Stimulated activated naive CD8-positive, alpha-beta T cell treated with anti-CD3 and anti-CD28 coated beads, Interleukin-15, Interleukin-2, amounts not matched to agents 100 ng/mL and 50 ng/mL, for 24 hours (primary cell): ENCODE data around the gene DAB2.

Source experiments
- H3K27ac Mint-ChIP-seq: one replicate; pipeline ENCODE4 v1.8.0; 2021; ENCODE audit warnings: mild to moderate bottlenecking, mixed read lengths
- H3K27me3 Mint-ChIP-seq: one replicate; pipeline ENCODE4 v1.8.0; 2021; ENCODE audit warnings: mixed read lengths
- H3K36me3 Mint-ChIP-seq: one replicate; pipeline ENCODE4 v1.8.0; 2021; ENCODE audit warnings: low read depth, mixed read lengths
- H3K4me1 Mint-ChIP-seq: one replicate; pipeline ENCODE4 v1.8.0; 2021; ENCODE audit warnings: low read depth, mixed read lengths
- H3K4me3 Mint-ChIP-seq: one replicate; pipeline ENCODE4 v1.8.0; 2021; ENCODE audit warnings: mild to moderate bottlenecking, mixed read lengths
- H3K9me3 Mint-ChIP-seq: one replicate; pipeline ENCODE4 v1.8.0; 2021; ENCODE audit warnings: mixed read lengths

Gene DAB2

DNA sequence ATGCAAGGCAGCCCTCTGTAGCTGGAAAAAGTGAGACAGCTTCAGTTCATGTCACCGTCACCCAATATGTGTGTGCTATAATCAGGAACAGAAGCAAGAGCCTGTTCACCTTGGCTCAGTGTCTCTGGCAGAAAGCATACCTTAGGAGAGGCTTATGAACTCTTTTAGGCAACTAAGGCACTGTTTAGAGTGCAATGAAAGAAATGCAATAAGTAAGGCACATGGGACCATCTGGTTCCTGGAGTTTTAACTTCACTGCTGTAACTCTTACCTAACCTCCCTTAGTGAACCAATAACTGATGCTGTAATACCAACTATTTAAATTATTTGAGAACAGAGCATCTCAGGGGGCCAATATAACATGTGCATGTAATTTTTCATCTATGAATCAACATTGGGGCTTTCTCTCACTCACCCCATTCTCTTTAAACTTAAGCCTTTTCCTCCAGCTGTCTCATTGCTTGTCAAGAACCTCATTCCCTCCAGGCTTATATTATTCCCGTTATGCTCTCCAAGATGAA, 92.9 kb downstream of the DAB2 start:
- H3K4me3 Mint-ChIP-seq, result no peak overlapping the region
- H3K4me1 Mint-ChIP-seq, result no peaks in the 10 kb centered on the region
- H3K27me3 Mint-ChIP-seq, result peaks cover 6% of the 10 kb centered on the region
- no peak overlapping the region for H3K27ac Mint-ChIP-seq
- H3K9me3 Mint-ChIP-seq, result no peaks in the 10 kb centered on the region
- H3K36me3 Mint-ChIP-seq, result no peaks in the 10 kb centered on the region

DNA sequence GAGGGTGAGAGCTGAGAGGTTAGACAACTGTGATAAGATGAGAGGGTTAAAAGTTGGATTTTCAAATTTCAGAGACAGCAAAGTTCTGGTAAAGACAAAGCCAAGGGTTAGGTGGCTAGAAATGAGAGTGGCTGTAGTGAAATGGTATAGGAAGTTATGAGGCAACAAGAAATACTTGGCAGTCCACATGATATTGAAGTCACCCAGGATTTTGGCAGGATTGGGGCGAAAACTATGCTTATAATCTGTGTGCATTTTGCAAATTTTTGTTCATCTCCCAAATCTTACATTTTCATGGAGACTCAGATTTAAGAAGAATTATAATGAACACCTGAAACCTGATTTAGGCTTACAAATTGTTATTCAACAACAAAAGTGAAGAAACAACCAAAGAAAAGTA, 96.0 kb downstream of the DAB2 start:
- Mint-ChIP-seq H3K9me3 (no peaks in the 10 kb centered on the region), H3K27ac (no peak overlapping the region), H3K27me3 (peaks cover 11% of the 10 kb centered on the region), H3K4me1 (no peaks in the 10 kb centered on the region), H3K4me3 (no peak overlapping the region), H3K36me3 (no peaks in the 10 kb centered on the region)

GRCh38 chr5:39323542-39323941, 101.2 kb downstream of the DAB2 start:
- no peak overlapping the region for H3K4me3 Mint-ChIP-seq
- H3K27me3 Mint-ChIP-seq, result peaks cover 14% of the 10 kb centered on the region
- no peaks in the 10 kb centered on the region for H3K4me1 Mint-ChIP-seq

More at GRCh38 chr5:39323542-39323941, 101.2 kb downstream of the DAB2 start:
- Mint-ChIP-seq H3K27ac (no peak overlapping the region), H3K36me3 (no peaks in the 10 kb centered on the region), H3K9me3 (no peaks in the 10 kb centered on the region)
